HCT116 (cell line): ENCODE measurements around the gene GNAI1.

Experiments
- ATF3 ChIP-seq: IDR thresholded peaks from 2 replicates; pipeline ENCODE4 v1.6.1; 2012
- CTCF ChIP-seq, 3 experiments: fragments of 200-600 bp in 1 of 3; sonication (generic) in 1 of 3; IDR thresholded peaks in 2 of 3; conservative IDR thresholded peaks in 1 of 3; 2 replicates each; pipeline ENCODE4 v1.5.1; 2012 to 2017; ENCODE audit warnings: low read depth in 2 of 3, low read length in 2 of 3, antibody characterized with exemption in 1 of 3, borderline replicate concordance in 1 of 3, control low read depth in 1 of 3, mild to moderate bottlenecking in 1 of 3, mixed read lengths in 1 of 3, mixed run types in 1 of 3, moderate library complexity in 1 of 3; ENCODE audit not compliant: insufficient read depth in 1 of 3
- ELF1 ChIP-seq: IDR thresholded peaks from 2 replicates; pipeline ENCODE4 v1.6.1; 2012; ENCODE audit warnings: low read depth, borderline replicate concordance
- POLR2A ChIP-seq: IDR thresholded peaks from 2 replicates; pipeline ENCODE4 v1.7.0; 2011; ENCODE audit warnings: borderline replicate concordance; ENCODE audit not compliant: insufficient read depth, insufficient read length; ENCODE audit errors: extremely low read depth
- POLR2AphosphoS5 ChIP-seq: IDR thresholded peaks from 2 replicates; pipeline ENCODE4 v1.6.1; 2011; ENCODE audit warnings: mild to moderate bottlenecking, low read depth, low read length, moderate library complexity
- REST ChIP-seq: IDR thresholded peaks from 2 replicates; pipeline ENCODE4 v1.6.1; 2012; ENCODE audit warnings: low read depth
- SP1 ChIP-seq: IDR thresholded peaks from 2 replicates; pipeline ENCODE4 v1.6.1; 2012; ENCODE audit warnings: low read depth
- ZBTB33 ChIP-seq: IDR thresholded peaks from 2 replicates; pipeline ENCODE4 v1.6.1; 2011; ENCODE audit warnings: mild to moderate bottlenecking, low read length, moderate library complexity; ENCODE audit not compliant: insufficient replicate concordance; ENCODE audit errors: extremely low read depth

GRCh38 chr7:80247144-80247543 is 112.5 kb downstream of the GNAI1 start:
- no peak for TF ChIP-seq POLR2AphosphoS5
- TF ChIP-seq CTCF (IDR thresholded peaks at IDR 0.05 in 2 of 3, conservative IDR thresholded peaks at IDR 0.05 in 1 of 3; ENCODE audit: borderline replicate concordance in 1 of 3, insufficient read depth in 1 of 3, low read depth in 2 of 3, low read length in 2 of 3): no peak
- TF ChIP-seq SP1: no peak
- TF ChIP-seq POLR2A: no peak
- TF ChIP-seq ZBTB33: no peak
- no peak for TF ChIP-seq ELF1
- TF ChIP-seq REST: no peak
- TF ChIP-seq ATF3: no peak
